Central memory CD4-positive, alpha-beta T cell (primary cell): ENCODE data around the gene SEMA3E.

Experiments
- DNase-seq: peaks from one replicate; pipeline ENCODE4 v3.0.0; 2022

The SEMA3E gene

DNA sequence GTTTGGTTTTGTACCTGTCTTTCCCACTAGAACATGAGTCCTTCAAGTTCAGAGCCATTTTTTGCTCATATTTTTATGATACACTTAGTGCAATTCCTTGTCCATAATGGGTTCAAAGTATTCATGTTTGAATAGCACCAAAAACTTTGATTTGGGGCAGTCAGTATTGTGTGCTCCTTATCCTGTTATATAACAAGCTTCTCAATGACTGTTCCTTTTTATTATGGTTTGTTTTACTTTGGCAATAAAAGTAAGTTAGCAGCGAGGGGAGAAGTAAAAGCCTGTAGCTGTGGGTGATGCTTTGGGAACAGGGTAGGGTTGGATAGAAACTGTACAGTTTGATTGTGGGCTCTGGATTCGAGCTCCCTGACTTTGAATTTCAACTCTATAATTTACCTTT is 311.9 kb downstream of the SEMA3E start:
- DNase-seq, result no peak

DNA sequence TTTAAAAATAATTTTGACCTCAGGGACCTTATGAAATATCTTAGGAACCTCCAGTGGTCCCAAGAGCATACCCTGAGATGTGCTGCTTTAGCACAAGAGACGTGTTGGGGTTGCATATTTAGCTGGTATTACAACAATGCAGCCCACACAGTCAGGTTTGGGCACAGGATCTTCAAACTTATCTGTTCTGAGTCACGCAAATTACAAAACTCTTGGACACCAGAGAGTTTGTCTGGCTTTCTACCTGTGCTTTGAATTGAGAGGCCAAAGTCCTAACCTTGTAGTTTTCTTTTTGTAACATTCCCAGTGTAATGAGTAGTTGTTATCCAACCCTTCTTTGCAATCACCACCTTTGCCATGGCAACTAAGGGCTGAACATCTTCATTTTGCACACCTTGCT is 322.7 kb downstream of the SEMA3E start:
- DNase-seq, result no peak

DNA sequence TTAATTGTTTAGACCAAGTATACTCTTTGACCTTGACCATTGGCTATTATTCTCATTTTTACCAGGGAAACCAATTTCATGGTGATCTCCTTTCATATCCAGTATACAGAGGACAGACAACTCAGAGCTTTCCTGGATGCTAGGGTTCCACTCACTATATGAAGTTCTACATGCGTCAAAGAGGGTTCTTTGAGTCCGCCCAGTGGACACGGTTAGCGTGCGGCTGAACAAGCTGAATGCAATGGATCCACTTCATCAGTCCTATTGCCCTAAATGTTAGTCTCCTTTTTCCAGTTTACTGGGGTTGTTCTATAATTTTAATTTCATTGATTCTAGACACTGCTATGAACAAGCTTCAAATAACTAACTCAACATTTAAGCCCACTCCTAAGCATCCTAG is 323.9 kb downstream of the SEMA3E start:
- DNase-seq, result no peak

DNA sequence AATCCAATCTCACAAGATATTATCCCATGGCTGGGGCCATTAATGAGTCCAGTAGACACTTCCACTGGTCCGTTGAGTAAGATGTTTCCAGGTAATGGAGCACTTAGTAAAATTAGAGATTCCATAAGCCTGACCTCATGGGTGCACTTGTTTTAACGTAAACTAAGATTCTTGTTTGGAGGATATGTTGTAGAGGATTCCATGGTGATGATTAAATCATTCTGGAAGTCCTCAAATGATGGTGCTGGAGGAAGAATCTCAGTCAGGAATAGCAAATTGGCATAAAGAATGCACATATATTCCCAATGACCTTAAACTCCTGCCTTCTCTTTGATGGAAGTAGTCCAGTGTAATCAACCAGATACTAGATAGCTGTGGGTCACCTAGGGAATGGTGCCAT is 324.3 kb downstream of the SEMA3E start:
- DNase-seq, result no peak

DNA sequence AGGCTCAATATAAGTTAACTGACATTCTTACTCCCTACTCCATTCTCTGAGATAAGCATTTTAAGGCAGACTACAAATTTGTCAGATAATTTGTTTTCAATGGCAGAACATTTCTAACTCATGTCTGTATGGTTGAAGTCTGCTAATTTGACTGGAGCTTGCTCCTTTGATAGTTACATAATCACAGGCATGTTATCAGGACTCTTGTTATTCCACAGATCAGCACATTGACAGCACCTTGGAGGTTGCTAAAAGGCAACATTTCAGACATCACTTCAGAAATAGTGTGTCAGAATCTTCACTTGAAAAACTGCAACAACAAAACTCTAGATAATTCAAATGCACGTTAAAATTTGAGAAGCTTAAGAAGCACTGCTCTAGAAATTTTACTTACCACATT is 327.9 kb downstream of the SEMA3E start:
- DNase-seq, result no peak

DNA sequence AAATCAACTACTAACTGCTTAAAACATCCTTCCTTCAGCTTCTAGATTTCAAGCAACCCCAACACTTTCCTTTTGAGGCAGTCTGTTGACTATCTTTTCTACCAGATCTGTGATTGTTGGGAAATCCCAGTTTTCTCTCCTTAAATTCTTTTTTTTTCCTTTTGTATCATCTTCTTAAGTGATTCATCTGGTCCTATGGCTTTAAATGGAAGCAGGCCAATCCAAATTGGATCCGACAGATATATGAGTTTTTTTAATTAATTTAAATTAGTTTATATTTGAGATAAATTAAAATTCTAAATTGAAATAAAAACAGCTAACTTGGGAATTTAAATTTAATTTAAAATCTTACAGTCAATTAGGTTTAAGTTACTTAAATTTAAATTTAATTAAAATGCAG is 335.0 kb downstream of the SEMA3E start:
- DNase-seq, result no peak
